HFF-Myc (cell line): Measurements from ENCODE around the gene SLC16A10.
"Not testable (repeated sequence)": the region's sequence is repeated elsewhere in the genome, so short reads cannot be mapped to it uniquely, and the experiment has no call there.

Experiments
- DNase-seq: peaks from one replicate; pipeline ENCODE4 v3.0.0-alpha.2; 2011; ENCODE audit warnings: low read depth; ENCODE audit errors: extremely low read depth
- H3K4me3 ChIP-seq: replicated peaks from 2 replicates; pipeline ENCODE4 v1.5.1; 2011; ENCODE audit warnings: low read depth, mild to moderate bottlenecking, control low read depth, low read length
- TF ChIP-seq, protein P1 (sequence below): IDR thresholded peaks from 2 replicates; pipeline ENCODE4 v1.5.1; 2012; ENCODE audit warnings: mild to moderate bottlenecking, low read depth, low read length, control low read depth; ENCODE audit errors: missing control alignments

SLC16A10 gene

GRCh38 chr6:111187874-111188273 is 100.6 kb downstream of the SLC16A10 start:
- no peak overlapping the region for H3K4me3 ChIP-seq
- DNase-seq, result no peak
- TF ChIP-seq, protein P1, sequence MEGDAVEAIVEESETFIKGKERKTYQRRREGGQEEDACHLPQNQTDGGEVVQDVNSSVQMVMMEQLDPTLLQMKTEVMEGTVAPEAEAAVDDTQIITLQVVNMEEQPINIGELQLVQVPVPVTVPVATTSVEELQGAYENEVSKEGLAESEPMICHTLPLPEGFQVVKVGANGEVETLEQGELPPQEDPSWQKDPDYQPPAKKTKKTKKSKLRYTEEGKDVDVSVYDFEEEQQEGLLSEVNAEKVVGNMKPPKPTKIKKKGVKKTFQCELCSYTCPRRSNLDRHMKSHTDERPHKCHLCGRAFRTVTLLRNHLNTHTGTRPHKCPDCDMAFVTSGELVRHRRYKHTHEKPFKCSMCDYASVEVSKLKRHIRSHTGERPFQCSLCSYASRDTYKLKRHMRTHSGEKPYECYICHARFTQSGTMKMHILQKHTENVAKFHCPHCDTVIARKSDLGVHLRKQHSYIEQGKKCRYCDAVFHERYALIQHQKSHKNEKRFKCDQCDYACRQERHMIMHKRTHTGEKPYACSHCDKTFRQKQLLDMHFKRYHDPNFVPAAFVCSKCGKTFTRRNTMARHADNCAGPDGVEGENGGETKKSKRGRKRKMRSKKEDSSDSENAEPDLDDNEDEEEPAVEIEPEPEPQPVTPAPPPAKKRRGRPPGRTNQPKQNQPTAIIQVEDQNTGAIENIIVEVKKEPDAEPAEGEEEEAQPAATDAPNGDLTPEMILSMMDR, result no peak

GRCh38 chr6:111189666-111190210 is 102.4 kb downstream of the SLC16A10 start:
- not testable (repeated sequence) for H3K4me3 ChIP-seq, DNase-seq

- H3K4me3 ChIP-seq, result no peak overlapping the region
- DNase-seq, result no peak
- TF ChIP-seq, protein P1, result no peak
Measured at GRCh38 chr6:111190637-111191036, 103.3 kb downstream of the SLC16A10 start.

DNA sequence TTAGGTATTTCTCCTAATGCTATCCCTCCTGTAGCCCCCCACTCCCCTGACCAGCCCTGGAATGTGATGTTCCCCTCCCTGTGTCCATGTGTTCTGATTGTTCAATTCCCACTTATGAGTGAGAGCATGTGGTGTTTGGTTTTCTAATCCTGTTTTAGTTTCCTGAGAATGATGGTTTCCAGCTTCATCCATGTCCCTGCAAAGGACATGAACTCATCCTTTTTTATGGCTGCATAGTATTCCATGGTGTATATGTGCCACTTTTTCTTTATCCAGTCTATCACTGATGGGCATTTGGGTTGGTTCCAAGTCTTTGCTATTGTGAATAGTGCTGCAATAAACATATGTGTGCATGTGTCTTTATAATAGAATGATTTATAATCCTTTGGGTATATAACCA is 103.8 kb downstream of the SLC16A10 start:
- DNase-seq, H3K4me3 ChIP-seq: not testable (repeated sequence)

- no peak for DNase-seq
- TF ChIP-seq, protein P1, result no peak
- no peak overlapping the region for H3K4me3 ChIP-seq
Measured at GRCh38 chr6:111192911-111193555, 105.7 kb downstream of the SLC16A10 start.

DNA sequence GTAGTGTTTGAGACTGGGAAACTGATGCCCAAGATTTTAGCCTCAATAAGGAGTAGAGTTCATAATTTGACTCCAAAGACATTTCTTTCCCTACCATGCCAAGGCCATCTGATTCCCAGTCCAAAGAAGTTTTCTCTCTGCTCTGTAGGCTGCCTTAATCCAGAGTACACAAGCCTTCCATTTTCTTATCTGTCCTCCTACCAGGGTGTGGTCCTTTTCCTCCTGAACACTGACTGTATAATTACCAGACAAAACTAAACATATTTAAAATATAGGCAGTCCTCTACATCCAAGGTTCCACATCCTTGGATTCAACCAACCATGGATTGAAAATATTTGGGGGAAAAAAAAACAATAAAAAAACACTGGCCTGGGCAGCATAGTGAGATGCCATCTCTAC is 108.4 kb downstream of the SLC16A10 start:
- no peak overlapping the region for H3K4me3 ChIP-seq
- TF ChIP-seq, protein P1, result no peak
- no peak for DNase-seq

DNA sequence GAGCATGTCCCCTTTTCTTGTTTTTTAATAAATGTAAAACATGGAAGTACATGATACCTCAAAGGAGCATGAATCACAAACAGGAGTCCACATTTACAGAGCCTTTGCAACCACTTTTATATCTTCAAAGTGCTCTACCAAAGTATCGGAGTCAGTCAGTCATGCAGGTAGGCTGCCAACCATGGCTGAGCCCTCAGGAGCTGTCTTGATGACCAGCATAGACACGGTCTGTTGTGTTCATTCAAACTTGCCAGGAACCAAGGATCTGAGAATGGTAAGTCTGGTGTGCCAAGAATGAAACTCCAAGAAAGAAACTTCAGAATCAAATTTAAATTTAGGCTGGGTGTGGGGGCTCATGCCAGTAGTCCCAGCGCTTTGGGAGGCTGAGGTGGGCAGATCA is 111.5 kb downstream of the SLC16A10 start:
- no peak for DNase-seq
- TF ChIP-seq, protein P1, result no peak

GRCh38 chr6:111199935-111200334 is 112.6 kb downstream of the SLC16A10 start:
- DNase-seq, result no peak
- TF ChIP-seq, protein P1, result no peak
- no peak overlapping the region for H3K4me3 ChIP-seq

More for the DNA sequence above, 111.5 kb downstream of the SLC16A10 start:
- H3K4me3 ChIP-seq, result no peak overlapping the region
